ENCODE measurements around the gene LMTK2. TPM values are rescaled to one million over a fixed set of nuclear protein-coding genes. Genes with fewer than 3 reads are reported as not detected.

LMTK2 gene
- total RNA-seq, 1 experiment from 2014 or later = 17.8 TPM

DNA sequence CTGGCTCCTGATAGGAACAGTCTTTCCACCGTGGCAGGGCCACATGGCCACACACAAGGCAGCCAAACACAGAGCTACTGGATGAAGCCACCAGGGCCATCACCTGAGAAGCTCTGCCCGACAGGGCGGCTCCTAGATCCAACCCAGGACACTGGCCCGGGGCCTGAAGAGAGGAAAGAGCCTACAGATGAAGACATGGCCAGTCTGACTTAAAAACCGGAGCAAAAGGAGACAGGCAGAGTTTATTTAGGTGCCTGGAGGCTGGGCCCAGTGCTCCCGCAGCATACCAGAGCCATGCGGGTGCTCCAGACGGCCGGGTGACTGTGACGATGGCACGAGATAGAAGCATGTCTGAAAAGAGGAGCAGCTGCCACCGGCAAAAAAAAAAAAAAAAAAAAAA is 141.5 kb downstream of the LMTK2 start:
- no TSS peak for BruUV-seq (replicated peaks)
- Histone ChIP-seq H4K20me1 (ENCODE audit: insufficient read depth) (no peaks in the 10 kb centered on the region), H3K4me2 (ENCODE audit: low read length) (no peak overlapping the region), H3K79me2 (ENCODE audit: insufficient read depth, low read length) (peaks cover 14% of the 10 kb centered on the region), H3K27me3 (ENCODE audit: insufficient read depth, low read length) (no peaks in the 10 kb centered on the region), H3K4me3 (replicated peaks in 1 of 2; ENCODE audit: low read depth in 1 of 2, low read length in 2 of 2) (no peak overlapping the region), H3K9me2 (ENCODE audit: insufficient read depth) (no peaks in the 10 kb centered on the region), H3K9ac (ENCODE audit: low read length) (no peak overlapping the region), H3K27ac (ENCODE audit: low read depth, low read length) (no peak overlapping the region), H3K36me3 (ENCODE audit: control insufficient read depth in 1 of 2, insufficient read depth in 2 of 2, low read length in 2 of 2) (no peaks in the 10 kb centered on the region), H3K4me1 (ENCODE audit: control insufficient read depth in 1 of 2, insufficient read depth in 2 of 2, low read length in 2 of 2) (peaks cover 19 to 33% of the 10 kb centered on the region in 2 experiments), H2AFZ (ENCODE audit: low read depth, low read length, poor library complexity, severe bottlenecking) (no peak overlapping the region), H3K9me3 (ENCODE audit: control insufficient read depth in 1 of 2, insufficient read depth in 1 of 2, low read depth in 1 of 2, low read length in 2 of 2) (no peaks in the 10 kb centered on the region)
- DNase-seq (ENCODE audit: low read depth, low spot score) = no peak
- ChIA-PET RAD21 (ENCODE audit: low non-redundant PET in 1 of 2, low total read pairs in 2 of 2, uncharacterized antibody in 2 of 2, unreplicated experiment in 2 of 2) (no interaction called here), POLR2A (no interaction called here), CTCF (no interaction called here)
- intact Hi-C loops (cut with micrococcal nuclease) = no loop called here
- TF ChIP-seq, protein P1, sequence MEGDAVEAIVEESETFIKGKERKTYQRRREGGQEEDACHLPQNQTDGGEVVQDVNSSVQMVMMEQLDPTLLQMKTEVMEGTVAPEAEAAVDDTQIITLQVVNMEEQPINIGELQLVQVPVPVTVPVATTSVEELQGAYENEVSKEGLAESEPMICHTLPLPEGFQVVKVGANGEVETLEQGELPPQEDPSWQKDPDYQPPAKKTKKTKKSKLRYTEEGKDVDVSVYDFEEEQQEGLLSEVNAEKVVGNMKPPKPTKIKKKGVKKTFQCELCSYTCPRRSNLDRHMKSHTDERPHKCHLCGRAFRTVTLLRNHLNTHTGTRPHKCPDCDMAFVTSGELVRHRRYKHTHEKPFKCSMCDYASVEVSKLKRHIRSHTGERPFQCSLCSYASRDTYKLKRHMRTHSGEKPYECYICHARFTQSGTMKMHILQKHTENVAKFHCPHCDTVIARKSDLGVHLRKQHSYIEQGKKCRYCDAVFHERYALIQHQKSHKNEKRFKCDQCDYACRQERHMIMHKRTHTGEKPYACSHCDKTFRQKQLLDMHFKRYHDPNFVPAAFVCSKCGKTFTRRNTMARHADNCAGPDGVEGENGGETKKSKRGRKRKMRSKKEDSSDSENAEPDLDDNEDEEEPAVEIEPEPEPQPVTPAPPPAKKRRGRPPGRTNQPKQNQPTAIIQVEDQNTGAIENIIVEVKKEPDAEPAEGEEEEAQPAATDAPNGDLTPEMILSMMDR (IDR thresholded peaks at IDR 0.05 in 2 of 3, conservative IDR thresholded peaks at IDR 0.05 in 1 of 3; ENCODE audit: borderline replicate concordance in 1 of 3, insufficient read depth in 1 of 3, low read depth in 2 of 3, low read length in 2 of 3) = no peak
- TF ChIP-seq SP1 (IDR thresholded peaks at IDR 0.05; ENCODE audit: low read depth) (no peak), SIN3A (IDR thresholded peaks at IDR 0.05; ENCODE audit: low read depth) (no peak), EZH2phosphoT487 (IDR thresholded peaks at IDR 0.05; ENCODE audit: borderline replicate concordance) (no peak), YY1 (IDR thresholded peaks at IDR 0.05; ENCODE audit: extremely low read depth, insufficient replicate concordance, low read depth, low read length) (no peak), SRF (IDR thresholded peaks at IDR 0.05; ENCODE audit: low read depth) (no peak), ZFX (IDR thresholded peaks at IDR 0.05) (no peak), EGR1 (IDR thresholded peaks at IDR 0.05; ENCODE audit: low read depth) (no peak), JUND (IDR thresholded peaks at IDR 0.05) (no peak), FOSL1 (IDR thresholded peaks at IDR 0.05; ENCODE audit: low read depth) (no peak), CEBPB (IDR thresholded peaks at IDR 0.05; ENCODE audit: low read depth) (no peak), POLR2AphosphoS5 (IDR thresholded peaks at IDR 0.05; ENCODE audit: low read depth, low read length) (no peak), ZNF274 (IDR thresholded peaks at IDR 0.05; ENCODE audit: low read depth, low read length) (no peak), POLR2A (IDR thresholded peaks at IDR 0.05; ENCODE audit: borderline replicate concordance, extremely low read depth, insufficient read depth, insufficient read length) (no peak), CBX3 (IDR thresholded peaks at IDR 0.05; ENCODE audit: low read depth) (no peak), EZH2 (IDR thresholded peaks at IDR 0.05) (no peak)
- TF ChIP-seq, protein P2, sequence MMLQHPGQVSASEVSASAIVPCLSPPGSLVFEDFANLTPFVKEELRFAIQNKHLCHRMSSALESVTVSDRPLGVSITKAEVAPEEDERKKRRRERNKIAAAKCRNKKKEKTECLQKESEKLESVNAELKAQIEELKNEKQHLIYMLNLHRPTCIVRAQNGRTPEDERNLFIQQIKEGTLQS (IDR thresholded peaks at IDR 0.05) = no peak
- TF ChIP-seq, protein P3, sequence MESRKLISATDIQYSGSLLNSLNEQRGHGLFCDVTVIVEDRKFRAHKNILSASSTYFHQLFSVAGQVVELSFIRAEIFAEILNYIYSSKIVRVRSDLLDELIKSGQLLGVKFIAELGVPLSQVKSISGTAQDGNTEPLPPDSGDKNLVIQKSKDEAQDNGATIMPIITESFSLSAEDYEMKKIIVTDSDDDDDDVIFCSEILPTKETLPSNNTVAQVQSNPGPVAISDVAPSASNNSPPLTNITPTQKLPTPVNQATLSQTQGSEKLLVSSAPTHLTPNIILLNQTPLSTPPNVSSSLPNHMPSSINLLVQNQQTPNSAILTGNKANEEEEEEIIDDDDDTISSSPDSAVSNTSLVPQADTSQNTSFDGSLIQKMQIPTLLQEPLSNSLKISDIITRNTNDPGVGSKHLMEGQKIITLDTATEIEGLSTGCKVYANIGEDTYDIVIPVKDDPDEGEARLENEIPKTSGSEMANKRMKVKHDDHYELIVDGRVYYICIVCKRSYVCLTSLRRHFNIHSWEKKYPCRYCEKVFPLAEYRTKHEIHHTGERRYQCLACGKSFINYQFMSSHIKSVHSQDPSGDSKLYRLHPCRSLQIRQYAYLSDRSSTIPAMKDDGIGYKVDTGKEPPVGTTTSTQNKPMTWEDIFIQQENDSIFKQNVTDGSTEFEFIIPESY (IDR thresholded peaks at IDR 0.05; ENCODE audit: extremely low read depth, insufficient replicate concordance, low read length) = no peak
- ATAC-seq = no peak

All from HCT116 (cell line).